Sciatic nerve (tissue), 2 donors: ENCODE data around the gene TMEM87B. TPM values are rescaled to one million over a fixed set of nuclear protein-coding genes. Genes with fewer than 3 reads are reported as not detected.

Source experiments
- ATAC-seq: fragments of 200-7000 bp; cut with Tn5 transposase; one replicate; pipeline ENCODE4 v1.9.1; 2020; ENCODE audit warnings: mild to moderate bottlenecking, moderate library complexity
- DNase-seq: peaks from one replicate; pipeline ENCODE4 v3.0.0-alpha.2; 2020; ENCODE audit warnings: low spot score
- intact Hi-C: fragments of 100-400 bp; cut with DNase I; formaldehyde crosslinking; loops from one replicate; pipeline ENCODE4 v1.14.2; 2022
- total RNA-seq: library from RNA; stranded (reverse); fragmentation: NEBNext Ultra II Directional; extraction: Animal tissue kit (Norgen Biotek cat#: 25700); gene quantifications from one replicate; pipeline ENCODE4 v1.2.1, GENCODE V29; 2021
- donor health status: DM: no; HTN: no; CAD: no.
- donor health status: DM: no; HTN: no; CAD: no.

TMEM87B gene
- total RNA-seq, 1 donor from 2014 or later, result 21.4 TPM

- intact Hi-C loops, result no loop called here
- DNase-seq, result no peak
- ATAC-seq, result no peak
Measured at GRCh38 chr2:112140899-112141625, 86.0 kb downstream of the TMEM87B start.

- DNase-seq, result no peak
- intact Hi-C loops, result no loop called here
- ATAC-seq, result peak; percentile 14
Measured at GRCh38 chr2:112141626-112142007, 86.5 kb downstream of the TMEM87B start.

GRCh38 chr2:112142525-112143078 lies 87.5 kb downstream of the TMEM87B start:
- intact Hi-C loops, result no loop called here
- ATAC-seq (no peak), DNase-seq (no peak)

GRCh38 chr2:112143150-112143549 lies 88.1 kb downstream of the TMEM87B start:
- ATAC-seq (no peak), DNase-seq (no peak)
- intact Hi-C loops, result no loop called here

GRCh38 chr2:112144966-112145365 lies 89.9 kb downstream of the TMEM87B start:
- ATAC-seq (no peak), DNase-seq (no peak)
- intact Hi-C loops, result no loop called here

GRCh38 chr2:112147382-112148168 lies 92.5 kb downstream of the TMEM87B start:
- DNase-seq (no peak), ATAC-seq (peak; percentile 65)
- intact Hi-C loops, result no loop called here

GRCh38 chr2:112148477-112148876 lies 93.4 kb downstream of the TMEM87B start:
- DNase-seq (no peak), ATAC-seq (no peak)
- intact Hi-C loops, result no loop called here

GRCh38 chr2:112149194-112149593 lies 94.1 kb downstream of the TMEM87B start:
- intact Hi-C loops, result no loop called here
- no peak for ATAC-seq
- no peak for DNase-seq

GRCh38 chr2:112149866-112150435 lies 94.9 kb downstream of the TMEM87B start:
- intact Hi-C loops, result no loop called here
- ATAC-seq, result peak; percentile 21
- no peak for DNase-seq

GRCh38 chr2:112150447-112150846 lies 95.4 kb downstream of the TMEM87B start:
- DNase-seq (no peak), ATAC-seq (peak; percentile 77)
- intact Hi-C loops, result no loop called here

GRCh38 chr2:112150851-112151250 lies 95.8 kb downstream of the TMEM87B start:
- intact Hi-C loops, result no loop called here
- no peak for DNase-seq

GRCh38 chr2:112151271-112151670 lies 96.2 kb downstream of the TMEM87B start:
- intact Hi-C loops, result no loop called here
- DNase-seq (no peak), ATAC-seq (no peak)

More at GRCh38 chr2:112150851-112151250, 95.8 kb downstream of the TMEM87B start:
- ATAC-seq, result no peak

GRCh38 chr2:112151701-112152440 lies 96.8 kb downstream of the TMEM87B start:
- intact Hi-C loops, result no loop called here
- ATAC-seq, result no peak
- DNase-seq, result peak; percentile 37

- ATAC-seq (no peak), DNase-seq (peak; percentile 28)
- intact Hi-C loops, result no loop called here
Measured at GRCh38 chr2:112152476-112153178, 97.6 kb downstream of the TMEM87B start.

GRCh38 chr2:112153179-112153490 lies 98.1 kb downstream of the TMEM87B start:
- intact Hi-C loops, result no loop called here
- ATAC-seq (no peak), DNase-seq (peak; percentile 32)

- ATAC-seq (no peak), DNase-seq (peak; percentile 36)
- intact Hi-C loops, result no loop called here
Measured at GRCh38 chr2:112153501-112153900, 98.4 kb downstream of the TMEM87B start.

GRCh38 chr2:112154246-112155117 lies 99.4 kb downstream of the TMEM87B start:
- no peak for DNase-seq
- no peak for ATAC-seq
- intact Hi-C loops, result no loop called here
